ENCODE measurements around the gene OR6J1.
"Not testable (repeated sequence)": the region's sequence is repeated elsewhere in the genome, so short reads cannot be mapped to it uniquely, and the experiment has no call there.

OR6J1 gene

DNA sequence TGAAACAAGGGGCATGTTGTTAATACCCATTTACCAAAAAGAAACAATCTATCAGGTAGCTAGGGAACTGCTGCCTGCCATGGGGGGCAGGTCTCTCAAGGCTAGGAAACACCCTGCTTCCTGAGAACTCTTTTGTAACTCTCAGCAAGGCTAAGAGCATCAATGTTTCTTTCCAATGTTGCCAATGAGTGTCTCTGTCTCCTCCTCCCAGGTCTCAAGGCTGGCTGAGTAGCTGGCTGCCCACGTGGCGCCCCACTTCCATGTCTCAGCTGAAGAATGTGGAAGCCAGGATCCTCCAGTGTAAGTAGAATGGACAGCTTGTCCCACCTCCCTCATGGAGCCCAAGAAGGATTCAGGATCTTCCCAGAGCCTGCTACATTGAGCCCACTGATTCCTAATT lies 42.7 kb downstream of the OR6J1 start:
- DNase-seq: no peak

GRCh38 chr14:22600027-22600426 lies 44.1 kb downstream of the OR6J1 start:
- DNase-seq: no peak

- DNase-seq: no peak
These were observed 44.8 kb downstream of the OR6J1 start for GRCh38 chr14:22599349-22599748.

DNA sequence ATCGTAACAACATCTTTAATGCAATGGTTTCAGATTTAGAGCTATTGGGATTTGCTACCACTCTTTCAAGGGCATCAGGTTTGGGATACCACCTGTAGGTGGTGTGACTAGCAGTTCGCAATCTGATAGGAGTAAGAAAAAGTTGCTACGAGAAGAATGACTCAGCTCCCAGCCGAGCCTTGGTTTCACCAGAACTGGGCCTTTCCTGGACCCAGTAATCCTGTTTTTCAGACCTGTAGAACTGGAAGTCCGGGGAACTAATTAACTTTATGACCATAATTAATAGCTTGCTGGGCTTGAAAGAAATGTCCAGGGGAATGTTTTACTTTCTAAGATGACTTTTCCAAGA lies 45.3 kb downstream of the OR6J1 start:
- peak; percentile 53 for DNase-seq

DNA sequence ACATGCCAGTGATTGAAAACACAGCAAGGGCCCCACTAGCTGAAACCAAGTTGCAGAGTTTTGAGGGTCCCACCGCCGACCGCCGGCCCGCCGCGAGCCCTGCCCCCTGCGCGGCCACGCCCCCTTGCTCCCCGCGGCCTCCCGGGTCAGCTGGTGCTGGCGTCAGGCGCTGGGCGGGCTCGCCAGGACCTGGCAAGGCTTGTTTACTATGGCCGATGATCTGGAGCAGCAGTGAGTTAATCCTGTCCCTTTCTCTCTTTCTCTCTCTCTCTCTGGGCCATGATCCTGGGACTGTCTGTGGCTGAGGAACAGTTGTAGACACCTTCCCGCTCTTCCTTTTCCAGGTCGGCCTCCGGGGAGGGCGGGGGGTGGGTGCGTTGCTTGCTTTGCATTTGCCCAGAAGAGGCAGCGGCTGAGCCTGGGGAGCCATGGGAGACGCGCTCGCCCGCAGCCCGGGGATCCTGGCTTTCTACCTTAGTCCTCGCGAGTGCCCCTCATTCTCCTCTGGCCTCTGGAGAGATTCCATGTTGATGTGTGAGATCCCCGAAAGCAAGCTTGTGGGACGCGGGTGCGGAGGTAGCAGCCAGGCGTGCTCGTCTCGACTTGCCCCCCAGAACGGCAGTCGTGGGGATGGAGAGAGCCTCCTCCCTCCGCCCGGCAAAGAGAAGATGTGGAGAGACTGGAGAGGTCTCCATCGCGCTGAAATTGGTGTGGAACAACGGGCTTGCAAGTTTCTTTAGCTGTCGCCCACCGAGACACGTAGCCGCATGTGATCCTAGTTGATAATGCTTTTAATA lies 45.9 kb downstream of the OR6J1 start, which contains the start of gene ABHD4:
TSS of gene ABHD4 (plus strand) at position 202 of the 797 bp plus-strand sequence. CDS start at position 209, 7 bp downstream.
- DNase-seq: peak; percentile 56

GRCh38 chr14:22597771-22598098 lies 46.4 kb downstream of the OR6J1 start:
- DNase-seq: no peak

DNA sequence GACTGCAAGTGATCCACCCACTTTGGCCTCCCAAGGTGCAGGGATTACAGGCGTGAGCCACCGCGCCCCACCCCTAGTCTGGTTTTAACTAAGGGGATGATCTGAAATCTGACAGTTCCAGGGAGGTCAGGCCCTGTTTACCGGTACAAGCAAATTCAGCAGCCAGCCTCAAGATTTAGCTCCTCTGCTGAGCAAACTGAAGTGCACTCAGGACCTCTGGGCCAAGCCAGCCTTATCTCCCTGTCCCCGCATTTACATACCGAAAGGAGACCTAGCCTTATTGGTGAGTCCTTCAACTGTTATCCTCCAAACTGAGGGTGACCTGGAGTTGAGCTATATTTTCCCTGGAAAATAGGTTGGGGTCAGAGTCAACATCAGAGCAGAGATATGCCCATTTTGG lies 46.9 kb downstream of the OR6J1 start:
- DNase-seq: no peak

DNA sequence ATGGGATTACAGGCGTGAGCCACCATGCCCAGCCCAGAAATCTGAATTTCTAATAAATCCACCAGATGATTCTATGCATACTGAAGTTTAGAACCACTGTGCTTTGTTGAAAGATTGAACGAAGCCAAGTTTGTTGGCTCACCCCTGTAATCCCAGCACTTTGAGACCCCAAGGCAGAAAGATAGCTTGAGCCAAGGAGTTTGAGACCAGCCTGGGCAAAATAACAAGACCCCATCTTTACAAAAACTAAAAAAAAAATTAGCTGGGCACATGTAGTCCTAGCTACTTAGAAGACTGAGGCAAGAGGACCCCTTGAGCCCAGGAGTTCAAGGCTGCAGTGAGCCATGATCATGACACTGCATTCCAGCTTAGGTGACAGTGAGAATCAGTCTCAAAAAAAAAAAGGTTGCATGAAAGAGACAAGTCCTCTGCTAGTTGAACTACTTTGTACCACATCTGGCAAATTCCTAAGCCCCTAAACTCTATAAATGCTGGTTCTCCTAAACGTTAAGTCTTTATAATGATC lies 47.7 kb downstream of the OR6J1 start:
- no peak for DNase-seq

DNA sequence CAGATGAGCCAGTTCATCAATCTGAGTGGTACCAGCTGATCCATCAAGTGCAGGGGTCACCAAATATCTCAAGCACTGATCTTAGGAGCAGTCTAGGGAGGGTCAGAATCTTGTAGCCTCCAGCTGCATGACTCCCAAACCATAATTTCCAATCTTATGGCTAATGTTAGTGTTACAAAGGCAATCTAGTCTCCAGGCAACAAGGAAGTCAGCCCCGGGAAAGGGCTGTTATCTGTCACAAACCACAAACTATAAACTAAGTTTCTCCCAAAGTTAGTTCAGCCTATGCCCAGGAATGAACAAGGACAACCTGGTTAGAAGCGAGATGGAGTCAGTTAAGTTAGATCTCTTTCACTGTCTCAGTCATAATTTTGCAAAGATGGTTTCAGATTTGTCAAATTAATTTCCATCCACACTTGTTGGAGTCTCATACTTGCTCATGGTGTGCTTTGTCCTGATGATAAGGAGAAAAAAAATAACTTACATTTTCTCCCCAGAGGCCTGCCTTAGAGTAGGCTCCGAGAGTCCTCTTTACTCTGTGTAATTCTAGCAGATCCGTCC lies 49.9 kb downstream of the OR6J1 start:
- no peak for DNase-seq

DNA sequence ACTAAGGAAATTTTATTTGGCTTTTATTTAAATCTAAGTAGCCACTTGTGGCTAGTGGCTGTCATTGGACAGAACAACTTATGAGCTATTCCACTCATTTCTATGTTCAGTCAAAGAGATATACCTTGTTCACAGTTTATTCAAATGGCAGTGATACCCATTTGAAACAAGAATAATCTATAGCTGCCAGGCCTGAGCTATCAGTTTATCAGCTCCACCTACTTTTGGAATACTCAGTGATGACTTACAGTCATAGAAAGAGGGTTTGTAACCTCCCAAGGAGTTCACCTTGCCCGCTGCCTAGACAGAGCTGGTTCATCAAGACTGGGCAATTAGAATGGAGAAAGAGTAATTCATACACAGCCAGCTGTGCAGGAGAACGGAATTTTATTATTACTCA lies 50.6 kb downstream of the OR6J1 start:
- no peak for DNase-seq

- no peak for DNase-seq
These were observed 51.0 kb downstream of the OR6J1 start for GRCh38 chr14:22593189-22593588.

DNA sequence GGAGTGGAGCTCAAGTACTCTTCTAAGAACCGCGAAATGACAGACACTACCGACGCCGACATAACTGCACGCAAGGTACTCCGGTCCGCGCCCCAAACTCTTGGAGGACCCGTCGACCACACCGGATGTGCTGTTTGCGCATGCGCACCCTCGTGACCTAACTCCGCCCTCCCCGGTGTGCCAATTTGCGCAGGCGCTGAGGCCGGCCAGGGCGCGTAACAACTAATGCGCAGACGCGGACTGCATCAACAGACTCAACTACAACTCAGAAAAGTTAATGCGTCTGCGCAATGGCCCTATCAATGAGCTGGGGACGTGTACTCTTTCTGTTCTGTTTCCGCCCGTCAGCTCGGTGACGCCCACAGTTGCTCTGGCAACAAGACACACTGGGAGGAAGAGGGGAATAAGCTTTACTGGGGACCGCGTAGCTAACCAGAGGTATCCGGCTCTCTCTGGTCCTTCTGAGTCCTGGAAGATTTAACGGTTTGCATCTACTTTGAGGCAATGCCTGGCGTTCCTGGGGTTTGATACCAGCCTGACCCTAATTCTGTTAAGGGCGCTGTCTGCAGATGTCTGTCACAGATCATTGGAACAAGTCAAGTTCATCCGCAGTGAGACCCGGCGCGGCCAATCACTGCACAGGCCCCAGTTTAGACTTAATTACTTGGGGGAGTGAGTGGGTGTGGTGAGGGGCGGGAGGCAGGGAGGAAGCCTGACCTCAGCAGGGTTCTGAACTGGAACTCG lies 54.9 kb downstream of the OR6J1 start, which contains the start of gene DAD1:
TSS of gene DAD1 (minus strand) at position 129 of the 744 bp plus-strand sequence. CDS start at position 62, 67 bp downstream.
- DNase-seq: peak; percentile 100

GRCh38 chr14:22588526-22589095 lies 55.5 kb downstream of the OR6J1 start:
- no peak for DNase-seq

GRCh38 chr14:22587677-22588422 lies 56.3 kb downstream of the OR6J1 start:
- DNase-seq: not testable (repeated sequence)

GRCh38 chr14:22587247-22587646 lies 56.9 kb downstream of the OR6J1 start:
- no peak for DNase-seq

- no peak for DNase-seq
These were observed 60.2 kb downstream of the OR6J1 start for GRCh38 chr14:22583994-22584393.

Measured in fibroblast of upper back skin (primary cell).